ENCODE data around the gene TEX30.

TEX30 gene

GRCh38 chr13:102751886-102752285 lies 21.7 kb downstream of the TEX30 start:
- no peak for ATAC-seq
- TF ChIP-seq ZNF565 (CRISPR knock-in tag; conservative IDR thresholded peaks at IDR 0.05; ENCODE audit: low read depth): no peak
- no peak for TF ChIP-seq ISL1 (CRISPR knock-in tag; IDR thresholded peaks at IDR 0.05)
- no peak for TF ChIP-seq SNAI2 (CRISPR knock-in tag; IDR thresholded peaks at IDR 0.05)
- TF ChIP-seq TOX (CRISPR knock-in tag; IDR thresholded peaks at IDR 0.05; ENCODE audit: borderline replicate concordance): no peak
- TF ChIP-seq, protein P1, sequence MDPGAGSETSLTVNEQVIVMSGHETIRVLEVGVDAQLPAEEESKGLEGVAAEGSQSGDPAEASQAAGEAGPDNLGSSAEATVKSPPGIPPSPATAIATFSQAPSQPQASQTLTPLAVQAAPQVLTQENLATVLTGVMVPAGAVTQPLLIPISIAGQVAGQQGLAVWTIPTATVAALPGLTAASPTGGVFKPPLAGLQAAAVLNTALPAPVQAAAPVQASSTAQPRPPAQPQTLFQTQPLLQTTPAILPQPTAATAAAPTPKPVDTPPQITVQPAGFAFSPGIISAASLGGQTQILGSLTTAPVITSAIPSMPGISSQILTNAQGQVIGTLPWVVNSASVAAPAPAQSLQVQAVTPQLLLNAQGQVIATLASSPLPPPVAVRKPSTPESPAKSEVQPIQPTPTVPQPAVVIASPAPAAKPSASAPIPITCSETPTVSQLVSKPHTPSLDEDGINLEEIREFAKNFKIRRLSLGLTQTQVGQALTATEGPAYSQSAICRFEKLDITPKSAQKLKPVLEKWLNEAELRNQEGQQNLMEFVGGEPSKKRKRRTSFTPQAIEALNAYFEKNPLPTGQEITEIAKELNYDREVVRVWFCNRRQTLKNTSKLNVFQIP (CRISPR knock-in tag; IDR thresholded peaks at IDR 0.05; ENCODE audit: borderline replicate concordance, low read depth): no peak
- TF ChIP-seq ZFP30 (CRISPR knock-in tag; IDR thresholded peaks at IDR 0.05): no peak
- TF ChIP-seq GLIS3 (CRISPR knock-in tag; IDR thresholded peaks at IDR 0.05): no peak
- TF ChIP-seq OSR1 (CRISPR knock-in tag; IDR thresholded peaks at IDR 0.05): no peak
- no peak for TF ChIP-seq CSDC2 (CRISPR knock-in tag; IDR thresholded peaks at IDR 0.05)

DNA sequence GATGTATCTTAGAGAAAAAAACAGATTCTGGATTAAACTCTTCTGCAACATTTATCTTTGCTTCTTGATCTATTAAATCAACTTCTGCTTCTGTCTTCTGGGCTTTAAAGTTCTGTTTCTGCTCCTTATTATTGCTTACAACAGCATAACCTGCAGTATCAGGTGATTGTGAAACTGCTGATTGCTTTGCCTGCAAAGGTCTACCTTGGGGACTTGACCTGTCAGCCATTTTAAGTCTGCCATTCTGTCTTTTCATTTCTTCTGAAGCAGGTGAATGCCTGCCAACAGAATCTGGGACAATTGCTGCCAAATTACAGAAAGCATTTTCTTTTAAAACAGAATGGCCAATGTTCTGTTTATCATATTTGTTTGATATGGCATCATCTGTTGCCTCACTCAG lies 31.1 kb downstream of the TEX30 start:
- no peak for TF ChIP-seq PPARA (CRISPR knock-in tag; IDR thresholded peaks at IDR 0.05; ENCODE audit: borderline replicate concordance)
- TF ChIP-seq, protein P2, sequence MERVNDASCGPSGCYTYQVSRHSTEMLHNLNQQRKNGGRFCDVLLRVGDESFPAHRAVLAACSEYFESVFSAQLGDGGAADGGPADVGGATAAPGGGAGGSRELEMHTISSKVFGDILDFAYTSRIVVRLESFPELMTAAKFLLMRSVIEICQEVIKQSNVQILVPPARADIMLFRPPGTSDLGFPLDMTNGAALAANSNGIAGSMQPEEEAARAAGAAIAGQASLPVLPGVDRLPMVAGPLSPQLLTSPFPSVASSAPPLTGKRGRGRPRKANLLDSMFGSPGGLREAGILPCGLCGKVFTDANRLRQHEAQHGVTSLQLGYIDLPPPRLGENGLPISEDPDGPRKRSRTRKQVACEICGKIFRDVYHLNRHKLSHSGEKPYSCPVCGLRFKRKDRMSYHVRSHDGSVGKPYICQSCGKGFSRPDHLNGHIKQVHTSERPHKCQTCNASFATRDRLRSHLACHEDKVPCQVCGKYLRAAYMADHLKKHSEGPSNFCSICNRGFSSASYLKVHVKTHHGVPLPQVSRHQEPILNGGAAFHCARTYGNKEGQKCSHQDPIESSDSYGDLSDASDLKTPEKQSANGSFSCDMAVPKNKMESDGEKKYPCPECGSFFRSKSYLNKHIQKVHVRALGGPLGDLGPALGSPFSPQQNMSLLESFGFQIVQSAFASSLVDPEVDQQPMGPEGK (CRISPR knock-in tag; IDR thresholded peaks at IDR 0.05; ENCODE audit: borderline replicate concordance): no peak
- TF ChIP-seq ZNF8 (CRISPR knock-in tag; IDR thresholded peaks at IDR 0.05): no peak
- TF ChIP-seq RARB (CRISPR knock-in tag; IDR thresholded peaks at IDR 0.05): no peak
- TF ChIP-seq OSR1 (CRISPR knock-in tag; IDR thresholded peaks at IDR 0.05): no peak
- TF ChIP-seq ZFP30 (CRISPR knock-in tag; IDR thresholded peaks at IDR 0.05): no peak
- TF ChIP-seq ZFP3 (CRISPR knock-in tag; IDR thresholded peaks at IDR 0.05): no peak
- no peak for ATAC-seq

DNA sequence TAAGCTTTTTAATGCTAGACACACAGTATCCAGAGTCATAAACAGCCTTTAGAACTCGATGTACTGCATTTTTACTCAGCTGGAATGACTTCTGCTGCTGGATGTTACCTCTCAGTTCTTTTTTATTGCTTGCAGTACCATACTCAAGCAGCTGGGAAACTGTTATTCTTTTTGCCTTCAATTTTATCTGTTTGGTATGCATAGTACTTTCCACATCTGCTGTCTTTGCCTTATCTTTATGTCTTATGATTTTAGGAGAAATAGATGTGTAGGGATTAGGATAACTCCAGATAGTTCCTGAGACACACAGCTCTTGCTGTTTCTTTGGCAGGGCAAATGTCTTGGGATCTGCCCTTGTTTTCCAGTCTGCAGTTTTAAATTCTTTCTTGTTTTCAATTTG lies 31.5 kb downstream of the TEX30 start:
- ATAC-seq: no peak
- TF ChIP-seq ZNF565 (CRISPR knock-in tag; conservative IDR thresholded peaks at IDR 0.05; ENCODE audit: low read depth) (no peak), SNAI2 (CRISPR knock-in tag; IDR thresholded peaks at IDR 0.05) (no peak), ZNF8 (CRISPR knock-in tag; IDR thresholded peaks at IDR 0.05) (no peak), PPARA (CRISPR knock-in tag; IDR thresholded peaks at IDR 0.05; ENCODE audit: borderline replicate concordance) (no peak), ISL1 (CRISPR knock-in tag; IDR thresholded peaks at IDR 0.05) (no peak), ZFP30 (CRISPR knock-in tag; IDR thresholded peaks at IDR 0.05) (no peak), ZNF70 (CRISPR knock-in tag; IDR thresholded peaks at IDR 0.05) (no peak), ESRRG (CRISPR knock-in tag; IDR thresholded peaks at IDR 0.05) (no peak), GLIS3 (CRISPR knock-in tag; IDR thresholded peaks at IDR 0.05) (no peak), BACH2 (CRISPR knock-in tag; IDR thresholded peaks at IDR 0.05; ENCODE audit: borderline replicate concordance) (no peak), CSRNP3 (CRISPR knock-in tag; IDR thresholded peaks at IDR 0.05) (no peak), TOX (CRISPR knock-in tag; IDR thresholded peaks at IDR 0.05; ENCODE audit: borderline replicate concordance) (no peak), ZFP3 (CRISPR knock-in tag; IDR thresholded peaks at IDR 0.05) (no peak), OSR1 (CRISPR knock-in tag; IDR thresholded peaks at IDR 0.05) (no peak), TCF4 (CRISPR knock-in tag; IDR thresholded peaks at IDR 0.05; ENCODE audit: borderline replicate concordance) (no peak), CSDC2 (CRISPR knock-in tag; IDR thresholded peaks at IDR 0.05) (no peak), CREB5 (CRISPR knock-in tag; IDR thresholded peaks at IDR 0.05; ENCODE audit: low read depth) (no peak)
- TF ChIP-seq, protein P2 (CRISPR knock-in tag; IDR thresholded peaks at IDR 0.05; ENCODE audit: borderline replicate concordance): no peak
- TF ChIP-seq, protein P1 (CRISPR knock-in tag; IDR thresholded peaks at IDR 0.05; ENCODE audit: borderline replicate concordance, low read depth): no peak
